ENCODE data around the gene ARGLU1. TPM values are rescaled to one million over a fixed set of nuclear protein-coding genes. Genes with fewer than 3 reads are reported as not detected.

The ARGLU1 gene
- polyA plus RNA-seq, 1 donor (not counting 4 experiments of a cell fraction or from before 2014, with no cell fraction given): 96.8 TPM

- Histone ChIP-seq H3K27ac (ENCODE audit: control insufficient read depth, insufficient read depth, low read length) (peak overlapping the region; percentile 10), H3K9me1 (ENCODE audit: control insufficient read depth, extremely low read depth, insufficient read depth, low read length) (no peaks in the 10 kb centered on the region), H3K27me3 (ENCODE audit: control insufficient read depth, extremely low read depth, insufficient read depth, low read length) (no peaks in the 10 kb centered on the region), H3K4me3 (ENCODE audit: control insufficient read depth in 2 of 3, extremely low read depth in 1 of 3, insufficient read depth in 2 of 3, low read depth in 1 of 3, low read length in 3 of 3) (peak overlapping the region in 1 of 3 experiments; percentile 3), H3K4me2 (ENCODE audit: control insufficient read depth, extremely low read depth, insufficient read depth, low read depth, low read length) (no peak overlapping the region), H3K9me3 (ENCODE audit: control insufficient read depth, low read depth, low read length) (no peaks in the 10 kb centered on the region), H3K4me1 (ENCODE audit: control insufficient read depth, extremely low read depth, insufficient read depth, low read length) (peaks cover 18% of the 10 kb centered on the region), H3K36me3 (ENCODE audit: control insufficient read depth in 2 of 2, extremely low read depth in 1 of 2, insufficient read depth in 2 of 2, low read length in 2 of 2) (peaks cover 10% of the 10 kb centered on the region in 2 experiments), H2AFZ (ENCODE audit: control insufficient read depth, low read length) (no peak overlapping the region), H3K79me2 (ENCODE audit: control insufficient read depth, insufficient read depth, low read length) (peaks cover 97% of the 10 kb centered on the region), H3K9ac (ENCODE audit: control insufficient read depth, extremely low read depth, insufficient read depth, low read length) (no peak overlapping the region), H4K20me1 (ENCODE audit: control insufficient read depth, extremely low read depth, insufficient read depth, low read length) (peaks cover 46% of the 10 kb centered on the region)
- FAIRE-seq (no peak), DNase-seq (ENCODE audit: low read depth, low spot score) (no peak)
- TF ChIP-seq, protein P1, sequence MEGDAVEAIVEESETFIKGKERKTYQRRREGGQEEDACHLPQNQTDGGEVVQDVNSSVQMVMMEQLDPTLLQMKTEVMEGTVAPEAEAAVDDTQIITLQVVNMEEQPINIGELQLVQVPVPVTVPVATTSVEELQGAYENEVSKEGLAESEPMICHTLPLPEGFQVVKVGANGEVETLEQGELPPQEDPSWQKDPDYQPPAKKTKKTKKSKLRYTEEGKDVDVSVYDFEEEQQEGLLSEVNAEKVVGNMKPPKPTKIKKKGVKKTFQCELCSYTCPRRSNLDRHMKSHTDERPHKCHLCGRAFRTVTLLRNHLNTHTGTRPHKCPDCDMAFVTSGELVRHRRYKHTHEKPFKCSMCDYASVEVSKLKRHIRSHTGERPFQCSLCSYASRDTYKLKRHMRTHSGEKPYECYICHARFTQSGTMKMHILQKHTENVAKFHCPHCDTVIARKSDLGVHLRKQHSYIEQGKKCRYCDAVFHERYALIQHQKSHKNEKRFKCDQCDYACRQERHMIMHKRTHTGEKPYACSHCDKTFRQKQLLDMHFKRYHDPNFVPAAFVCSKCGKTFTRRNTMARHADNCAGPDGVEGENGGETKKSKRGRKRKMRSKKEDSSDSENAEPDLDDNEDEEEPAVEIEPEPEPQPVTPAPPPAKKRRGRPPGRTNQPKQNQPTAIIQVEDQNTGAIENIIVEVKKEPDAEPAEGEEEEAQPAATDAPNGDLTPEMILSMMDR (optimal IDR thresholded peaks at IDR 0.05 in 1 of 3, IDR thresholded peaks at IDR 0.05 in 1 of 3, conservative IDR thresholded peaks at IDR 0.05 in 1 of 3; ENCODE audit: extremely low read depth in 1 of 3, insufficient read depth in 2 of 3, low read length in 3 of 3): no peak
- no peak for TF ChIP-seq EZH2 (IDR thresholded peaks at IDR 0.05; ENCODE audit: low read length)
- dilution Hi-C loops (cut with MboI; ENCODE audit: extremely low pct_ligation_motif_present, low sequenced_read_pairs): no loop called here
Measured at GRCh38 chr13:106561551-106562170, 6.3 kb downstream of the ARGLU1 start.

- dilution Hi-C loops (cut with MboI; ENCODE audit: extremely low pct_ligation_motif_present, low sequenced_read_pairs): no loop called here
- peaks cover 14% of the 10 kb centered on the region for H3K4me1 ChIP-seq (ENCODE audit: control insufficient read depth, extremely low read depth, insufficient read depth, low read length)
- no peak overlapping the region for H3K4me2 ChIP-seq (ENCODE audit: control insufficient read depth, extremely low read depth, insufficient read depth, low read depth, low read length)
- H3K36me3 ChIP-seq (ENCODE audit: control insufficient read depth in 2 of 2, extremely low read depth in 1 of 2, insufficient read depth in 2 of 2, low read length in 2 of 2): peaks cover 12 to 13% of the 10 kb centered on the region in 2 experiments
- H3K9me3 ChIP-seq (ENCODE audit: control insufficient read depth, low read depth, low read length): no peaks in the 10 kb centered on the region
- H2AFZ ChIP-seq (ENCODE audit: control insufficient read depth, low read length): no peak overlapping the region
- H4K20me1 ChIP-seq (ENCODE audit: control insufficient read depth, extremely low read depth, insufficient read depth, low read length): peaks cover 39% of the 10 kb centered on the region
- H3K27ac ChIP-seq (ENCODE audit: control insufficient read depth, insufficient read depth, low read length): no peak overlapping the region
- peaks cover 96% of the 10 kb centered on the region for H3K79me2 ChIP-seq (ENCODE audit: control insufficient read depth, insufficient read depth, low read length)
- FAIRE-seq (no peak), DNase-seq (ENCODE audit: low read depth, low spot score) (no peak)
- no peak overlapping the region for H3K4me3 ChIP-seq (ENCODE audit: control insufficient read depth in 2 of 3, extremely low read depth in 1 of 3, insufficient read depth in 2 of 3, low read depth in 1 of 3, low read length in 3 of 3)
- no peak overlapping the region for H3K9ac ChIP-seq (ENCODE audit: control insufficient read depth, extremely low read depth, insufficient read depth, low read length)
- no peaks in the 10 kb centered on the region for H3K27me3 ChIP-seq (ENCODE audit: control insufficient read depth, extremely low read depth, insufficient read depth, low read length)
- no peak for TF ChIP-seq EZH2 (IDR thresholded peaks at IDR 0.05; ENCODE audit: low read length)
- TF ChIP-seq, protein P1 (optimal IDR thresholded peaks at IDR 0.05 in 1 of 3, IDR thresholded peaks at IDR 0.05 in 1 of 3, conservative IDR thresholded peaks at IDR 0.05 in 1 of 3; ENCODE audit: extremely low read depth in 1 of 3, insufficient read depth in 2 of 3, low read length in 3 of 3): no peak
- H3K9me1 ChIP-seq (ENCODE audit: control insufficient read depth, extremely low read depth, insufficient read depth, low read length): no peaks in the 10 kb centered on the region
Measured at GRCh38 chr13:106560821-106561220, 7.1 kb downstream of the ARGLU1 start.
